ENCODE data around the gene SCARB2.
A peak's percentile ranks its signal among the peaks of the same experiment; 100 is the strongest.

The SCARB2 gene

DNA sequence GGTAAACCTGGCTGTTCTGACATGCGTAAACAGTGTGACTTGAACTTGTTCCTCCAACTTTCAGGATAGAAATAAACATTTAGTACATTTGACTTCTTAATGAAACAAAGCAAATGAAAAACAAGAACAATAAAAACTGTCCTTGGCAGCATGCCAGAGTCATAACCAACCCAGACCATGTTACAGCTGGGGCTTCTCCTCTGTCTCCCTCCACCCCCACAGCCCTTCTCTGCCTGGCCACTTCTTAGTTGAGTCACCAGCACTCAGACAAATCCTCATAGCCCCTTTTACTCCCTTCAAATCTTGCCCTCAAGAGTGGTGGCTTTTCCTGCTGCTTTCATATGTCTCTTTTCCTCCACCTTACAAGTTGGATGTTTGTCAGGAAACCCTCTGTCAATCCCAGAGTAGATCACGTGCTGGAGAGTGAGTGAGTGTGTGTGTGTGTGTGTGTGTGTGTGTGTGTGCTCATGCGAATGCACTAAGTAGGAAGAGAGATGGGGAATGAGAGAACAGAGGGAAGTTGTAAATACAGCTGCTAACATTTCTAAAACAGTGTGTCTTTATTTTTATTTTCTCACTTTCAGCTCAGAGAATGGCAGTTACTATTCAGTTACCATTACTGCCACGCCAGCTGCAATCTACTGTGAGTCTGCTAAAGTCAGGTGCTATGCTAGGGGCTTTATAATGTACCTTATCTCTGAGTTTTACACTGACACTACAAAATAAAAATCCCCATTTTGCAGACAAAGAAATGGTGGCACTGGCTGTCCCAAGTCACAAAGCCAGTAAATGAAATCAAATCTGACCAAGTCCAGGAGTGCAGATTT lies 15.0 kb downstream of the SCARB2 start:
- Histone ChIP-seq H3K9ac (ENCODE audit: low read length) (peak overlapping the region; percentile 66), H3K27me3 (replicated peaks; ENCODE audit: control insufficient read depth, insufficient read depth, low read length) (no peaks in the 10 kb centered on the region), H3K9me3 (ENCODE audit: control insufficient read depth, low read length) (peaks cover 4% of the 10 kb centered on the region), H3K36me3 (ENCODE audit: control insufficient read depth, insufficient read depth, low read length, severe bottlenecking) (peaks cover 13% of the 10 kb centered on the region), H3K4me1 (ENCODE audit: control insufficient read depth, insufficient read depth, low read length) (peaks cover 90% of the 10 kb centered on the region), H3K4me3 (ENCODE audit: low read length) (peak overlapping the region; percentile 14)
- peak; percentile 83 for DNase-seq (ENCODE audit: low read depth)

DNA sequence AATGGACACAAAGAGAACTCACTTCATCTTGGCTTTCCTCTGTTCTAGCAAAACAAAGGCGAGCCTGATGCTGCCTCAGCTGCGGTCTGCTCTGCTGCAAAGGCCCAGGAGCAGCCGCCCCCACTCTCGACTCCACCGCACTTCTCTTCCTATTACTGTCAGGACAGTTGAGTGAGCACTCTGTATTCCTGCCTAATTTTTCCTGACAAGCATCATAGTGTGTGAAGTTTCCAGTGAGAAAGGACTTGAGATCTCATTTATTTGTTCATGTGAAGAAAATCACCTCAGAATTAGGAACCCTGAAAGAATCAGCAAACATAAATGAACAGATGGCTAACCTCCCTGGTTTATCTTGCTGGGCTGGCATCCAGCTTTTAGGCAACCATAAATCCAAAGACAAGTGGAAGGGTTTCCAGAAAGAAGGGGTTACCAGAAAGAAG lies 15.6 kb downstream of the SCARB2 start:
- peak overlapping the region; percentile 66 for H3K9ac ChIP-seq (ENCODE audit: low read length)
- peaks cover 10% of the 10 kb centered on the region for H3K9me3 ChIP-seq (ENCODE audit: control insufficient read depth, low read length)
- peaks cover 19% of the 10 kb centered on the region for H3K36me3 ChIP-seq (ENCODE audit: control insufficient read depth, insufficient read depth, low read length, severe bottlenecking)
- no peaks in the 10 kb centered on the region for H3K27me3 ChIP-seq (replicated peaks; ENCODE audit: control insufficient read depth, insufficient read depth, low read length)
- H3K4me3 ChIP-seq (ENCODE audit: low read length) = peak overlapping the region; percentile 14
- peak; percentile 74 for DNase-seq (ENCODE audit: low read depth)
- H3K4me1 ChIP-seq (ENCODE audit: control insufficient read depth, insufficient read depth, low read length) = peaks cover 90% of the 10 kb centered on the region

DNA sequence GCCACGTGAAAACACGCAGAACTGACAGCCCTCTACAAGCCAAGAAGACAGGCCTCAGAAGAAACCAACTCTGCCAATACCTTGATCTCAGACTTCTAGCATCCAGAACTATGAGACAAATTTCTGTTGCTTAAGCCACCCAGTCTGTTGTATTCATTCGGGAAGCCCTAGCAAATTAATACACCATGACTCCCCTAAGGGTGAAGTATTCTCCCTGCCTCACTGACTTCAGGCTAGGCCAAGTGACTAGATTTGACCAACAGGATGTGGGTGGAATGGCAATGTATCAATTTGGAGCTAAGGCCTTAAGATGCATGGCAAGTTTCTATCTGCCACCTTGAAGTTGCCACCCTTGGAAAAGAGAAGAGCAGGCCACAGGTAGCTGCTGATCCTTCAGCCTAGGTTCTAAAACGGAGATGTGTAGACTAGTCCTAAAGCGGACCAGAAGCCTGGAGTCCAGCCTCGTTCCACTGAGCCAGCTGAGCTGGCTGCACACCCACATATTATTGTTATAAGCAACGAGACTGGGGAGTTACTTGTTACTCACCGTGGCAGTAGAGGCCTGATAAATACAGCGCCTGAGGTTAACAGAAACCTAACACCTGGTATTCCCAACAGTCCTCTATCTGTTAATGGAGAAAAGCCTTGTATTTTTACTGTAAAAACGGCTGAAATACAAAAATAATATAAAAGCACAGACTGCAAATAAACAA lies 16.4 kb downstream of the SCARB2 start:
- H3K9me3 ChIP-seq (ENCODE audit: control insufficient read depth, low read length) = peaks cover 18% of the 10 kb centered on the region
- H3K4me3 ChIP-seq (ENCODE audit: low read length) = peak overlapping the region; percentile 14
- peak; percentile 34 for DNase-seq (ENCODE audit: low read depth)
- H3K36me3 ChIP-seq (ENCODE audit: control insufficient read depth, insufficient read depth, low read length, severe bottlenecking) = peaks cover 24% of the 10 kb centered on the region
- H3K27me3 ChIP-seq (replicated peaks; ENCODE audit: control insufficient read depth, insufficient read depth, low read length) = no peaks in the 10 kb centered on the region
- peaks cover 90% of the 10 kb centered on the region for H3K4me1 ChIP-seq (ENCODE audit: control insufficient read depth, insufficient read depth, low read length)
- peak overlapping the region; percentile 66 for H3K9ac ChIP-seq (ENCODE audit: low read length)

DNA sequence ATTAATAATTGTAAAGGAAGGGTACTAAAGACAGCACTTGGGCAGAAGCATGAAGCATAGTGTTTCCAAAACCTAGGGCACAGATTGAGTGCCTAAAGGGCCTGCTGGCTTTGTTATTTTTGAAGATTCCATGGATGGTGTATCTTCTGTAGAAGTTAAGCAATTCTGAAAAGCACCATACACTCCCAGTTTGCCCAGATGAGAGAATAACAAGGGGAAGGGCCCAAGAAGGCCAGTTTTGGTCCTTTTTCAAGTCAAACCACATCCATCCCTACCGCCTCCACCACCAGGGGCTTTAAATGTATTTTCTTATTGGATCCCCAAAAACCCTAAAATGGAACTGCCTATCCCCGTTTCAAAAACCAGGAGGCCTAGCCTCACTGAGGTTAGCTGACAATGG lies 17.2 kb downstream of the SCARB2 start:
- Histone ChIP-seq H3K36me3 (ENCODE audit: control insufficient read depth, insufficient read depth, low read length, severe bottlenecking) (peaks cover 28% of the 10 kb centered on the region), H3K4me1 (ENCODE audit: control insufficient read depth, insufficient read depth, low read length) (peaks cover 95% of the 10 kb centered on the region), H3K4me3 (ENCODE audit: low read length) (peak overlapping the region; percentile 12), H3K9me3 (ENCODE audit: control insufficient read depth, low read length) (peaks cover 19% of the 10 kb centered on the region), H3K27me3 (replicated peaks; ENCODE audit: control insufficient read depth, insufficient read depth, low read length) (no peaks in the 10 kb centered on the region), H3K9ac (ENCODE audit: low read length) (peak overlapping the region; percentile 44)
- no peak for DNase-seq (ENCODE audit: low read depth)

DNA sequence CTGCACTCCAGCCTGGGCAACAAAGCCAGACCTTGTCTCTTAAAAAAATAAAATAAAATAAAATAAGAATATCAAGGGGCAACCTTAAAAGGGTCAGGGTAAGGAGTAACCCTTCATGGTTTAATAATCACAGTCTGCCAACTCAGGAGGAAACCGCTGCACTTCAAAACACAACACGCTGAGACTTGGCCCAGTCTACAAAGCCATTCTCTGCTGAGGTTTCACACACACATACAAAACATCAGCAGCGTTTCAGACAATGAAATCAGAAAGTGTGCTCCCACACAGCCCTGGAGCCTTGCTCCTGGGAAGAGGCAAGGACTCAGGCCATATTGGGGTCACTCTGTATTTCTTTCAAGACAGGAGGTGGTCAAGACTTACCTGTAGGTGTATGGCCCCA lies 18.3 kb downstream of the SCARB2 start:
- peaks cover 22% of the 10 kb centered on the region for H3K9me3 ChIP-seq (ENCODE audit: control insufficient read depth, low read length)
- no peak overlapping the region for H3K4me3 ChIP-seq (ENCODE audit: low read length)
- peak overlapping the region; percentile 81 for H3K9ac ChIP-seq (ENCODE audit: low read length)
- H3K36me3 ChIP-seq (ENCODE audit: control insufficient read depth, insufficient read depth, low read length, severe bottlenecking) = peaks cover 36% of the 10 kb centered on the region
- H3K27me3 ChIP-seq (replicated peaks; ENCODE audit: control insufficient read depth, insufficient read depth, low read length) = no peaks in the 10 kb centered on the region
- peaks cover 88% of the 10 kb centered on the region for H3K4me1 ChIP-seq (ENCODE audit: control insufficient read depth, insufficient read depth, low read length)
- no peak for DNase-seq (ENCODE audit: low read depth)

DNA sequence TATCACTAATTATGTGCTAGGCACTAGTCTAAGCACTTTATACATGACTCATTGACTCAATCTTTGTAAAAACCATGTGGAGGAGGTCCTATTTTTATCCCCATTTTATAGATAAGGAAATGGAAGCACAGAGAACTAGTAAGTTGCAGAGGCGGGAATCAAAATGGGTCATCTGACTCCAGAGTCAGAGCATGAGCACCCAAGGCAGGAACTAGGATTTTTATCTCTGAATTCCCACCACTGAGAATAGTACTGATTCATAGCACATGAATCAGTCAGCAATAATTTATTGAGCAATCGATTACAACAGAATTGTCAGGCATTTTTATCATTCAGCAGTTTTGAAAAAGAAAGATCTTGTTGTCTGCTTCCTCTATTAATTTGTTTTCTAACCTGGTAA lies 19.3 kb downstream of the SCARB2 start:
- H3K4me3 ChIP-seq (ENCODE audit: low read length) = peak overlapping the region; percentile 64
- H3K36me3 ChIP-seq (ENCODE audit: control insufficient read depth, insufficient read depth, low read length, severe bottlenecking) = peaks cover 39% of the 10 kb centered on the region
- peaks cover 22% of the 10 kb centered on the region for H3K9me3 ChIP-seq (ENCODE audit: control insufficient read depth, low read length)
- H3K27me3 ChIP-seq (replicated peaks; ENCODE audit: control insufficient read depth, insufficient read depth, low read length) = no peaks in the 10 kb centered on the region
- peak; percentile 95 for DNase-seq (ENCODE audit: low read depth)
- H3K9ac ChIP-seq (ENCODE audit: low read length) = peak overlapping the region; percentile 81
- H3K4me1 ChIP-seq (ENCODE audit: control insufficient read depth, insufficient read depth, low read length) = peaks cover 80% of the 10 kb centered on the region

DNA sequence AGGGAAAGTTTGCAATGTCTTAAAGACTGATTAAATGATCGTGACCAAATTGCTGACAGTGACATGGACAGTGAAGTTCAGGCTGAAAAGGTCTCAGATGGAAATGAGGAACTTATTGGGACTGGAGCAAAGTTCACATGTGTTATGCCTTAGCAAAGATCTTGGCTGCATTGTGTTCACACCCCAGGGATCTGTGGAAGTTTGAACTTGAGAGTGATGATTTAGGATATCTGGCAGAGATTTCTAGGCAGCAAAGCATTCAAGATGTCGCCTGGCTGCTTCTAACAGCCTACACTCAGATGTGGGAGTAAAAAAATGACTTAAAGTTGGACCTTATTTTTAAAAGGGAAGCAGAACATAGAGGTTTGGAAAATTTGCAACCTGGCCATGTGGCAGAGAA lies 21.4 kb downstream of the SCARB2 start:
- Histone ChIP-seq H3K27me3 (replicated peaks; ENCODE audit: control insufficient read depth, insufficient read depth, low read length) (no peaks in the 10 kb centered on the region), H3K9ac (ENCODE audit: low read length) (peak overlapping the region; percentile 76), H3K36me3 (ENCODE audit: control insufficient read depth, insufficient read depth, low read length, severe bottlenecking) (peaks cover 48% of the 10 kb centered on the region), H3K9me3 (ENCODE audit: control insufficient read depth, low read length) (peaks cover 22% of the 10 kb centered on the region), H3K4me3 (ENCODE audit: low read length) (peak overlapping the region; percentile 48), H3K4me1 (ENCODE audit: control insufficient read depth, insufficient read depth, low read length) (peaks cover 70% of the 10 kb centered on the region)
- no peak for DNase-seq (ENCODE audit: low read depth)

DNA sequence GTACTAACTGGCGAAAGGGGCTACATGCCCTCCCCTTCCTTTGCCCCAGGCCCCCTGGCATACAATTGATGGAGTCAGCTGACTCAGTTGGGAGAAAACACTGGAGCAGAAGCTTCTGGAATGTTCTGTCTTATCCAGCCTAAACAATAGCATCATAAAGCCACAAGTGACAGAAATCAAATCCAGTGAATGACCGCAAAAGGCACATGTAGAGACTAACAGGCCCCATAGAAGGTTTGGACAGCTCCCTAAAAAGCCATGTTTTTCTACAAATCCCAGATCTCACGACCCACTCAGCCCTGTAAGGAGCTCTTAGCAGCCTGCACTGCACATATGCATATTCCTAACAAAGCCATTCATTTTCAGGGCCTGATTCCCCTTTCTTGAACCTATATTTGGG lies 25.1 kb downstream of the SCARB2 start:
- peaks cover 50% of the 10 kb centered on the region for H3K36me3 ChIP-seq (ENCODE audit: control insufficient read depth, insufficient read depth, low read length, severe bottlenecking)
- DNase-seq (ENCODE audit: low read depth) = no peak

DNA sequence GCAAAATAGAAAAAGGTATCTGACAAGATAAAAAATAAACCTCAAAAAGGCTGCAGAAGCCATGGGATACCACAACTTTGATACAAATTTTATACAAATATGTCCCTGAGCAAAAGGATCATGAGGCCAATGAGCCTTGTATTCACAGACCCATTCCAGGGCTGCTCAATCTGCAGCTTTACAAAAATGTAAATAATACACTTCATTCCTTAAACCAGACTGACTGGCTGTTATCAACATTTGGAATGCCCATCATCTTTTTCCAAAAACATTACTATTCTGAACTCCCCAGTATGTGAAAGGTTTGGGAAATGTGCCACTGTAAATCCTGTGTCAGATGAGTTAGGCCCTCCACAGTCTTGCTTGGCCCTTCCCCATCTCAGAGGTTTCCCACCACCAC lies 25.5 kb downstream of the SCARB2 start:
- DNase-seq (ENCODE audit: low read depth) = no peak
- no peak overlapping the region for H3K4me3 ChIP-seq (ENCODE audit: low read length)

More for the DNA sequence above, 25.1 kb downstream of the SCARB2 start:
- no peak overlapping the region for H3K4me3 ChIP-seq (ENCODE audit: low read length)
- H3K4me1 ChIP-seq (ENCODE audit: control insufficient read depth, insufficient read depth, low read length) = peaks cover 41% of the 10 kb centered on the region
- H3K9me3 ChIP-seq (ENCODE audit: control insufficient read depth, low read length) = peaks cover 17% of the 10 kb centered on the region
- H3K9ac ChIP-seq (ENCODE audit: low read length) = no peak overlapping the region
- no peaks in the 10 kb centered on the region for H3K27me3 ChIP-seq (replicated peaks; ENCODE audit: control insufficient read depth, insufficient read depth, low read length)

DNA sequence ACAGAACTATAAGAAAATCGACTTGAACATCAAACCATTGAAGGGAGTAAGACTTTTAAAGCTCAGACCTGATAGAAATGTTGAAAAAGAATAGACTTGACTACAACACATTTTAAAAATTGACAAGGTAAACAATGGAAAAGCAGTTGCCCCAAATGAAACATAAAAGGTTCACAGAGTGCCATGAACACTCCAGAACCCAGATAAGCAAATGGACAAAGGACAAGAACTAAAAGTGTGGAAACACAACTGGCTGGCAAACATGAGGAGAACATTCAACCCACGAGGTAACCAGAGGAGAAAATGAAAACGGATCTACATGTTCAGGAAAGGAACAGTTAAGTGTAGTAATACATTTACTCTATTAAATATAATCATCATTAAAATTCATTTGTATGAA lies 26.5 kb downstream of the SCARB2 start:
- Histone ChIP-seq H3K27me3 (replicated peaks; ENCODE audit: control insufficient read depth, insufficient read depth, low read length) (no peaks in the 10 kb centered on the region), H3K4me3 (ENCODE audit: low read length) (no peak overlapping the region), H3K9ac (ENCODE audit: low read length) (no peak overlapping the region), H3K36me3 (ENCODE audit: control insufficient read depth, insufficient read depth, low read length, severe bottlenecking) (peaks cover 39% of the 10 kb centered on the region), H3K4me1 (ENCODE audit: control insufficient read depth, insufficient read depth, low read length) (peaks cover 27% of the 10 kb centered on the region), H3K9me3 (ENCODE audit: control insufficient read depth, low read length) (peaks cover 3% of the 10 kb centered on the region)
- DNase-seq (ENCODE audit: low read depth) = no peak

More for the DNA sequence above, 25.5 kb downstream of the SCARB2 start:
- H3K27me3 ChIP-seq (replicated peaks; ENCODE audit: control insufficient read depth, insufficient read depth, low read length) = no peaks in the 10 kb centered on the region
- H3K9ac ChIP-seq (ENCODE audit: low read length) = no peak overlapping the region
- H3K36me3 ChIP-seq (ENCODE audit: control insufficient read depth, insufficient read depth, low read length, severe bottlenecking) = peaks cover 45% of the 10 kb centered on the region
- peaks cover 37% of the 10 kb centered on the region for H3K4me1 ChIP-seq (ENCODE audit: control insufficient read depth, insufficient read depth, low read length)
- peaks cover 13% of the 10 kb centered on the region for H3K9me3 ChIP-seq (ENCODE audit: control insufficient read depth, low read length)

DNA sequence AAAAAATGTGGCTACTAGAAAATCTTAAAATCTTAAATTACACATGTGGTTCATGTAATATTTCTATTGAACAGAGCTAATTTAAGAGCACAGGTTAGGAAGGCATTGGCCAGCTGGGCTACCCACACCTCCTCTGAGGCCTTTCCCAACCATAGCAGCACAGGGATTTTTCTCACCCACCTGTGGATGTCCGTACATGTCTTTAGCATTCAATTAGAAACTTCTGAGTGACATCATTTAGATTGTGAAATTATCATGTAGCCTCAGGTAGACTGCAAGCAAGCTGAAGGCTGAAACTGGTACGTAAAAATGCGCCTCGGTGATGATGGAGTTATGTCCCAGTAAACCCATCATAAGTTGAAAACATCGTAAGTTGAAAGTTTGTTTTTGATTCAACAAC lies 31.2 kb downstream of the SCARB2 start:
- no peak for DNase-seq (ENCODE audit: low read depth)
- Histone ChIP-seq H3K4me3 (ENCODE audit: low read length) (no peak overlapping the region), H3K27me3 (replicated peaks; ENCODE audit: control insufficient read depth, insufficient read depth, low read length) (no peaks in the 10 kb centered on the region), H3K4me1 (ENCODE audit: control insufficient read depth, insufficient read depth, low read length) (peaks cover 30% of the 10 kb centered on the region), H3K9ac (ENCODE audit: low read length) (no peak overlapping the region), H3K9me3 (ENCODE audit: control insufficient read depth, low read length) (no peaks in the 10 kb centered on the region), H3K36me3 (ENCODE audit: control insufficient read depth, insufficient read depth, low read length, severe bottlenecking) (peaks cover 22% of the 10 kb centered on the region)
